GM23248 (cell line): Measurements from ENCODE around the gene TMEM115.

ENCODE experiments used
- EZH2 ChIP-seq: fragments of 200-600 bp; sonication (generic); IDR thresholded peaks from 2 replicates; pipeline ENCODE4 v1.6.1; 2018; ENCODE audit warnings: antibody characterized with exemption, mild to moderate bottlenecking; ENCODE audit not compliant: insufficient read depth, poor library complexity, severe bottlenecking
- EZH2phosphoT487 ChIP-seq: fragments of 200-600 bp; sonication (generic); IDR thresholded peaks from 2 replicates; pipeline ENCODE4 v1.6.1; 2018; ENCODE audit warnings: antibody characterized with exemption, moderate library complexity, mild to moderate bottlenecking, low read depth; ENCODE audit not compliant: insufficient read depth

GRCh38 chr3:50354186-50354764, 5.0 kb downstream of the TMEM115 start:
- no peak for TF ChIP-seq EZH2phosphoT487
- no peak for TF ChIP-seq EZH2
